Muscle of back (tissue), 13 donors: ENCODE data around the gene RAB41. TPM values are rescaled to one million over a fixed set of nuclear protein-coding genes. Genes with fewer than 3 reads are reported as not detected.
"Not testable (repeated sequence)": the region's sequence is repeated elsewhere in the genome, so short reads cannot be mapped to it uniquely, and the experiment has no call there.

ENCODE experiments used
- DNase-seq, 3 donors: peaks; one replicate each; pipeline versions ENCODE4 v3.0.0 to v3.0.0-alpha.2; 2013
- long read RNA-seq, 9 donors: transcript quantifications; one replicate each; lab custom pipeline, GENCODE V29; 2026
- polyA plus RNA-seq, 10 donors: library from polyadenylated mRNA; unstranded; fragments of 120-200 nt; gene quantifications; one replicate each; pipeline ENCODE4 v1.2.1, GENCODE V29; 2013; ENCODE audit not compliant: insufficient read length in 10 of 10

RAB41 gene
- under 1 TPM; 0.30 to 0.83 (median 0.42) TPM for polyA plus RNA-seq
- long read RNA-seq, donor 1: 0 reads
- long read RNA-seq, donor 2: 0 reads
- long read RNA-seq, donor 3: 0 reads
- long read RNA-seq, donor 4: 0 reads
- long read RNA-seq, donor 5: 0 reads
- long read RNA-seq, donor 6: 0 reads
- long read RNA-seq, donor 7: 0 reads
- long read RNA-seq, donor 8: 0 reads
- long read RNA-seq, donor 9: 0 reads

GRCh38 chrX:70281951-70282350, at the start of gene RAB41:
Gene RAB41, plus strand, starts transcription at chrX:70282172. Its CDS starts 46 bp downstream, at chrX:70282218.
- DNase-seq: no peak

GRCh38 chrX:70234355-70234754, 47.6 kb upstream of the RAB41 start, which contains the start of gene AWAT1:
Gene AWAT1, plus strand, starts transcription at chrX:70234655. Its CDS starts 41 bp downstream, at chrX:70234696.
- DNase-seq: no peak

GRCh38 chrX:70240751-70241150, 41.2 kb upstream of the RAB41 start:
- no peak for DNase-seq

GRCh38 chrX:70241501-70241900, 40.5 kb upstream of the RAB41 start:
- DNase-seq: no peak

- not testable (repeated sequence) for DNase-seq
Measured at GRCh38 chrX:70243601-70244000, 38.4 kb upstream of the RAB41 start.

- no peak for DNase-seq
Measured at GRCh38 chrX:70244881-70245280, 37.1 kb upstream of the RAB41 start.

- DNase-seq: no peak
Measured at GRCh38 chrX:70247252-70247651, 34.7 kb upstream of the RAB41 start.

- no peak for DNase-seq
Measured at GRCh38 chrX:70252491-70252890, 29.5 kb upstream of the RAB41 start.

- DNase-seq: no peak
Measured at GRCh38 chrX:70253377-70254062, 28.5 kb upstream of the RAB41 start.

- DNase-seq: no peak
Measured at GRCh38 chrX:70254063-70254400, 27.9 kb upstream of the RAB41 start.

- no peak for DNase-seq
Measured at GRCh38 chrX:70254909-70255308, 27.1 kb upstream of the RAB41 start.

- DNase-seq: peak in 2 of 3 donors; percentile 7 to 10
Measured at GRCh38 chrX:70255452-70255851, 26.5 kb upstream of the RAB41 start.

GRCh38 chrX:70257423-70258288, 24.3 kb upstream of the RAB41 start:
- no peak for DNase-seq

GRCh38 chrX:70260104-70260503, 21.9 kb upstream of the RAB41 start, which contains the start of gene P2RY4:
Gene P2RY4, minus strand, starts transcription at chrX:70260204. Its CDS starts 580 bp downstream, at chrX:70259624.
- DNase-seq: no peak

GRCh38 chrX:70262952-70263567, 18.9 kb upstream of the RAB41 start:
- peak; percentile 1 to 4 (median 1) for DNase-seq

GRCh38 chrX:70264784-70265183, 17.2 kb upstream of the RAB41 start:
- DNase-seq: no peak

- no peak for DNase-seq
Measured at GRCh38 chrX:70268034-70268433, 13.9 kb upstream of the RAB41 start, which contains the start of gene ARR3. Gene ARR3, plus strand, starts transcription at chrX:70268334. Its CDS starts 1,052 bp downstream, at chrX:70269386.

- DNase-seq: not testable (repeated sequence)
Measured at GRCh38 chrX:70274029-70274428, 7.9 kb upstream of the RAB41 start.

GRCh38 chrX:70279081-70279480, 2.9 kb upstream of the RAB41 start:
- DNase-seq: no peak

- DNase-seq: no peak
Measured at GRCh38 chrX:70280573-70280972, 1.4 kb upstream of the RAB41 start.

- peak in 1 of 3 donors; percentile 1 for DNase-seq
Measured at GRCh38 chrX:70289168-70289792, 7.3 kb downstream of the RAB41 start.
